Spleen (tissue), 7 donors: ENCODE measurements around the gene TMEM255B.

Experiments
- CTCF ChIP-seq, 11 experiments: fragments of 200-600 bp in 7 of 11; fragments of 450-650 bp in 4 of 11; sonication (generic) in 4 of 11; IDR thresholded peaks in 8 of 11; conservative IDR thresholded peaks in 3 of 11; 1 replicate in 7 of 11; 2 replicates in 4 of 11; pipeline versions ENCODE4 v1.4.0 to v1.8.0; 2016 to 2021; ENCODE audit warnings: antibody characterized with exemption in 11 of 11, inconsistent platforms in 4 of 11, mild to moderate bottlenecking in 1 of 11
- POLR2AphosphoS5 ChIP-seq, 3 donors: sonication (generic); formaldehyde crosslinking; IDR thresholded peaks; one replicate each; pipeline ENCODE4 v1.5.1; 2017; ENCODE audit warnings: antibody characterized with exemption in 3 of 3
- donor health status: DM: no; HTN: no; CAD: no; lungs with moderate emphysema.
- donor health status: DM: no; HTN: no; CAD: no.
- donor health status: DM: no; HTN: no; CAD: no.

GRCh38 chr13:113845055-113845454, 86.0 kb downstream of the TMEM255B start:
- peak in 1 of 3 donors; percentile 22 for TF ChIP-seq POLR2AphosphoS5 (IDR thresholded peaks at IDR 0.05)
- no peak for TF ChIP-seq CTCF (IDR thresholded peaks at IDR 0.05 in 8 of 11, conservative IDR thresholded peaks at IDR 0.05 in 3 of 11)
